Sigmoid colon (tissue), 4 donors: ENCODE results near the gene NFE2L1.

Experiments used
- CTCF ChIP-seq, 4 experiments: fragments of 450-650 bp in 3 of 4; fragments of 200-600 bp in 1 of 4; IDR thresholded peaks; one replicate each; pipeline ENCODE4 v1.5.1; 2016 to 2019; ENCODE audit warnings: antibody characterized with exemption in 4 of 4, mild to moderate bottlenecking in 3 of 4, moderate library complexity in 2 of 4
- EP300 ChIP-seq, 4 donors: sonication (generic); formaldehyde crosslinking; IDR thresholded peaks; one replicate each; pipeline ENCODE4 v1.6.1; 2017; ENCODE audit warnings: antibody characterized with exemption in 4 of 4

- TF ChIP-seq EP300 (IDR thresholded peaks at IDR 0.05) (no peak), CTCF (IDR thresholded peaks at IDR 0.05) (no peak)
Measured at GRCh38 chr17:48056879-48057278, 8.7 kb downstream of the NFE2L1 start.
